BJ (cell line): ENCODE measurements around the gene TPM3. TPM values are rescaled to one million over a fixed set of nuclear protein-coding genes. Genes with fewer than 3 reads are reported as not detected.

Experiments
- CTCF ChIA-PET: fragments of 350-600 bp; formaldehyde crosslinking; extraction: SDS; loops from one replicate; lab custom pipeline; 2021; ENCODE audit warnings: antibody characterized with exemption, inconsistent platforms; lab: Yijun Ruan, JAX
- POLR2A ChIA-PET: fragments of 300-600 bp; sonication (Branson Sonifier 250); formaldehyde crosslinking; extraction: SDS; loops from one replicate; lab custom pipeline; 2021; ENCODE audit warnings: antibody characterized with exemption; lab: Charles Lee
- DNase-seq: peaks from one replicate; pipeline ENCODE4 v3.0.0-alpha.2; 2011; ENCODE audit warnings: low read depth
- H3K27me3 ChIP-seq: 2 replicates; pipeline ENCODE4 v1.6.0; 2011; ENCODE audit warnings: low read length; ENCODE audit not compliant: control insufficient read depth, insufficient read depth
- H3K36me3 ChIP-seq: 2 replicates; pipeline ENCODE4 v1.5.1; 2011; ENCODE audit warnings: low read length; ENCODE audit not compliant: control insufficient read depth, insufficient read depth
- H3K4me3 ChIP-seq: 2 replicates; pipeline ENCODE4 v1.5.1; 2011; ENCODE audit warnings: low read depth, mild to moderate bottlenecking, control low read depth, low read length
- polyA plus RNA-seq: library from polyadenylated mRNA; depleted of rRNA; stranded (reverse); fragments of >200 nt; gene quantifications from 2 replicates; pipeline ENCODE4 v1.2.3, GENCODE V29; 2011
- TF ChIP-seq, protein P1 (sequence below): IDR thresholded peaks from 2 replicates; pipeline ENCODE4 v1.5.1; 2011; ENCODE audit warnings: low read depth, mild to moderate bottlenecking, control low read depth, inconsistent platforms, low read length, moderate library complexity; ENCODE audit not compliant: insufficient read depth

TPM3 gene
- polyA plus RNA-seq, 1 experiment: 275 TPM

DNA sequence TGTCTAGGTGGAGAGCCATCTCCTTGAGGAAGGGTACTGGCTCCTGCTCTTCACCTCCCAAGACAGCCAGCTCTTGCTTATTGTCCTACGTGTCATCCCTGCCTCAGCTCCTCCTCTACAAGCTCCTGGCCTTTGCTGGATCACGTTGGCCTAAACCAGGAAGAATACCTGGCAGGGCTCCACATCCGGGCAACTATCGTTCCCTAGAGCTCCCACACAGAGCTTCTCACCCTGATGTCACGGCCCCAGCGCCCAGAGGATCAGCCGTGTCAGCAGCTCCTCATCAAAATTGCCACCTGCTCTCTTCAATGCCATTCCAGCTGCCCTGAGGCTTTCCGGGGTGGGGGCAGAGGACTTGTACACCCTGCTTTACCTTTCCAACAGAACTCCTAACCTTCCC lies 1.9 kb upstream of the TPM3 start:
- DNase-seq: no peak
- POLR2A ChIA-PET: no interaction called here

GRCh38 chr1:154192476-154192875 lies 576 bp upstream of the TPM3 start:
- no peak for DNase-seq
- ChIA-PET CTCF (interaction anchor here (0.7 to 1.2 kb wide), 2 partner anchors 11 to 702 kb away, joined by 3 to 4 read pairs; no protein-coding TSS in a partner anchor), POLR2A (no interaction called here)
- TF ChIP-seq, protein P1, sequence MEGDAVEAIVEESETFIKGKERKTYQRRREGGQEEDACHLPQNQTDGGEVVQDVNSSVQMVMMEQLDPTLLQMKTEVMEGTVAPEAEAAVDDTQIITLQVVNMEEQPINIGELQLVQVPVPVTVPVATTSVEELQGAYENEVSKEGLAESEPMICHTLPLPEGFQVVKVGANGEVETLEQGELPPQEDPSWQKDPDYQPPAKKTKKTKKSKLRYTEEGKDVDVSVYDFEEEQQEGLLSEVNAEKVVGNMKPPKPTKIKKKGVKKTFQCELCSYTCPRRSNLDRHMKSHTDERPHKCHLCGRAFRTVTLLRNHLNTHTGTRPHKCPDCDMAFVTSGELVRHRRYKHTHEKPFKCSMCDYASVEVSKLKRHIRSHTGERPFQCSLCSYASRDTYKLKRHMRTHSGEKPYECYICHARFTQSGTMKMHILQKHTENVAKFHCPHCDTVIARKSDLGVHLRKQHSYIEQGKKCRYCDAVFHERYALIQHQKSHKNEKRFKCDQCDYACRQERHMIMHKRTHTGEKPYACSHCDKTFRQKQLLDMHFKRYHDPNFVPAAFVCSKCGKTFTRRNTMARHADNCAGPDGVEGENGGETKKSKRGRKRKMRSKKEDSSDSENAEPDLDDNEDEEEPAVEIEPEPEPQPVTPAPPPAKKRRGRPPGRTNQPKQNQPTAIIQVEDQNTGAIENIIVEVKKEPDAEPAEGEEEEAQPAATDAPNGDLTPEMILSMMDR: no peak
- Histone ChIP-seq H3K36me3 (no peaks in the 10 kb centered on the region), H3K27me3 (peaks cover 18% of the 10 kb centered on the region), H3K4me3 (no peak overlapping the region)

More for the DNA sequence above, 1.9 kb upstream of the TPM3 start:
- no peaks in the 10 kb centered on the region for H3K36me3 ChIP-seq
- H3K27me3 ChIP-seq: peaks cover 18% of the 10 kb centered on the region
- TF ChIP-seq, protein P1: no peak
- CTCF ChIA-PET: interaction anchor here (0.6 to 1.0 kb wide), 4 partner anchors 10 to 1744 kb away, joined by 3 read pairs; no protein-coding TSS in a partner anchor
- H3K4me3 ChIP-seq: no peak overlapping the region

DNA sequence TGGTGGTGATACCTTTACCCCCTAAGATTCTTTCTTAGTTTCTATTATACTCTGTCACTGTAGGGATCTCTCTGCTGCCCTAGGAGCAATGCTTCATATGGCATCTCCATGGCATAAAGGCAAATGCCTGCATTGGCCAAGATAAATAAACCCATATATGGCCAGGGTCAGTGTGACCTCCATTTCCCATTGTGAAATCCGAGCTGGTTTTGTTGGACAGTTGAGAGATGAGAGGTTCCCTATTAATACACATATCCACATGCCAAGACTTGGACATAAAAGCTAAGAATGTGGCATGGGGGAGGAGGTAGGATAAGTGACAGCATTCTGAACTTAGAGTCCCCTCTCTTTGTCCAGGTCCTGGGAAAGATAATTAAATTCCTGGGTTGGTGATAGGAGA lies 1.4 kb downstream of the TPM3 start:
- POLR2A ChIA-PET: no interaction called here
- no peaks in the 10 kb centered on the region for H3K36me3 ChIP-seq
- CTCF ChIA-PET: interaction anchor here (1.4 kb wide), 1 partner anchor 9 kb away, joined by 12 read pairs; no protein-coding TSS in a partner anchor
- TF ChIP-seq, protein P1: no peak
- no peak for DNase-seq
- H3K27me3 ChIP-seq: peaks cover 18% of the 10 kb centered on the region
- no peak overlapping the region for H3K4me3 ChIP-seq

DNA sequence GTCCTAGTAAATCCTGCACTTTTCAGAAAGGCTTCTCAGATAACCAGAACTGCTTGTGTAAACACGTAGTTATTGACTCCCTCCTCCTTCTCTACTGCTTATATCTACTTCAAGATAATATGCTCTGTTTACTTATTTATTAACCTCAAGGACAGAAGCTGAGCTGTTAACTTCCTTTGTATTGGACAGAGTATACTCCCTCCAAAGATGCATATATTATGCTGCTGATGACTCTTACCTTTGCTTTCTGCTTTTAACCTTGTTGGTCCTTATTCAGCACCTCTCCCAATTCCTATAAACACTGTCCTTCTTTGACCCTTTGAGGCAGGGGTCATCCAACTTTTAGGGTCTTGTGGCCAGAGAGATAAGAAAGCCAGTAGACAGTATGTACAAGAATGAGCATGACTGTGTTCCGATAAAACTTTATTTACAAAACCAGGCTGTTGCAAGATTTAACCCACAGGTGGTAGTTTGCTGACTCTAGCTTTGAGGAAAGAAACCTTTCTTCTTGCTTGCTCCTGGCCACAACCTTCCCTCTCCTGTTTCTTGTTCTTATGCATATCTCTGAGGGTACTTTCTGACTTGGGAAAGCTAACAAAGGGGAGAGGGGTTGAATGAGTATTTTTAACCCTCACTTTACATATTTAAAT lies 4.9 kb downstream of the TPM3 start:
- ChIA-PET POLR2A (no interaction called here), CTCF (no interaction called here)
- TF ChIP-seq, protein P1: no peak
- no peak overlapping the region for H3K4me3 ChIP-seq
- peaks cover 1% of the 10 kb centered on the region; the same call in 1 of the 2 replicates for H3K27me3 ChIP-seq
- no peaks in the 10 kb centered on the region for H3K36me3 ChIP-seq
- DNase-seq: no peak

DNA sequence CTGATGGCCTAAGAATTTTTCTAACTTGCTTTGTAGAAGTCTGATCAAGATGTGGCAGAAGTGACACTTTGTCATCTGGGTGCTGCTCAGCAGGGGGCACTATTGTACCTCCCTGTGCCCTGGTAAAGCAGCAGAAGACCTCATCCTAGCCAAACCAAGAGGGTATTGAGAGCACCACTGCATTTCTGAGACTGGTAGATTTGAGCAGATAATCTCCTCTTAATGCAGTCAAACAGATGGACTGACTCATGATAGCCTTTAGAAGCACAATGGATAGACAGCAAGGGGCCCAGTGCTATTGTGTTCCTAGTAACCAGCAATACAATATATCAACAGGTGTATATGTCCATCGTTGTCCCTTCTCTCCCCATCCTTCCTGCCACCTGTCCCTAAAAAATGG lies 5.7 kb downstream of the TPM3 start:
- H3K27me3 ChIP-seq: no peaks in the 10 kb centered on the region; the same call in 1 of the 2 replicates
- CTCF ChIA-PET: no interaction called here
- no peaks in the 10 kb centered on the region for H3K36me3 ChIP-seq
- no peak overlapping the region for H3K4me3 ChIP-seq
- DNase-seq: no peak
- POLR2A ChIA-PET: no interaction called here
- TF ChIP-seq, protein P1: peak; percentile 54
